Measurements from ENCODE around the gene UNC119B. TPM values are rescaled to one million over a fixed set of nuclear protein-coding genes. Genes with fewer than 3 reads are reported as not detected.

The UNC119B gene
- total RNA-seq, 1 donor from 2014 or later = 16.2 TPM

GRCh38 chr12:120700886-120701285, 9.4 kb upstream of the UNC119B start:
- no peaks in the 10 kb centered on the region for H3K27me3 Mint-ChIP-seq (ENCODE audit: unreplicated experiment)
- no peaks in the 10 kb centered on the region for H3K9me3 Mint-ChIP-seq (ENCODE audit: unreplicated experiment)
- H3K27ac Mint-ChIP-seq (ENCODE audit: unreplicated experiment) = no peak overlapping the region
- no peaks in the 10 kb centered on the region for H3K36me3 Mint-ChIP-seq (ENCODE audit: unreplicated experiment)
- TF ChIP-seq CTCF (IDR thresholded peaks at IDR 0.05; ENCODE audit: partially characterized antibody, unreplicated experiment) = no peak
- no peaks in the 10 kb centered on the region for H3K4me1 Mint-ChIP-seq (ENCODE audit: low read depth, unreplicated experiment)
- no peak overlapping the region for H3K4me3 Mint-ChIP-seq (ENCODE audit: unreplicated experiment)
- DNase-seq = no peak

- H3K36me3 Mint-ChIP-seq (ENCODE audit: unreplicated experiment) = no peaks in the 10 kb centered on the region
- no peaks in the 10 kb centered on the region for H3K27me3 Mint-ChIP-seq (ENCODE audit: unreplicated experiment)
- no peak overlapping the region for H3K4me3 Mint-ChIP-seq (ENCODE audit: unreplicated experiment)
- no peaks in the 10 kb centered on the region for H3K9me3 Mint-ChIP-seq (ENCODE audit: unreplicated experiment)
- TF ChIP-seq CTCF (IDR thresholded peaks at IDR 0.05; ENCODE audit: partially characterized antibody, unreplicated experiment) = no peak
- no peak overlapping the region for H3K27ac Mint-ChIP-seq (ENCODE audit: unreplicated experiment)
- no peak for DNase-seq
- H3K4me1 Mint-ChIP-seq (ENCODE audit: low read depth, unreplicated experiment) = no peaks in the 10 kb centered on the region
Measured at GRCh38 chr12:120702637-120703036, 7.6 kb upstream of the UNC119B start.

- TF ChIP-seq CTCF (IDR thresholded peaks at IDR 0.05; ENCODE audit: partially characterized antibody, unreplicated experiment) = no peak
- no peaks in the 10 kb centered on the region for H3K36me3 Mint-ChIP-seq (ENCODE audit: unreplicated experiment)
- no peak overlapping the region for H3K4me3 Mint-ChIP-seq (ENCODE audit: unreplicated experiment)
- H3K27ac Mint-ChIP-seq (ENCODE audit: unreplicated experiment) = no peak overlapping the region
- H3K4me1 Mint-ChIP-seq (ENCODE audit: low read depth, unreplicated experiment) = no peaks in the 10 kb centered on the region
- H3K9me3 Mint-ChIP-seq (ENCODE audit: unreplicated experiment) = no peaks in the 10 kb centered on the region
- H3K27me3 Mint-ChIP-seq (ENCODE audit: unreplicated experiment) = no peaks in the 10 kb centered on the region
- no peak for DNase-seq
Measured at GRCh38 chr12:120703311-120703942, 6.8 kb upstream of the UNC119B start.

- no peak overlapping the region for H3K27ac Mint-ChIP-seq (ENCODE audit: unreplicated experiment)
- H3K9me3 Mint-ChIP-seq (ENCODE audit: unreplicated experiment) = no peaks in the 10 kb centered on the region
- no peak for DNase-seq
- TF ChIP-seq CTCF (IDR thresholded peaks at IDR 0.05; ENCODE audit: partially characterized antibody, unreplicated experiment) = no peak
- H3K36me3 Mint-ChIP-seq (ENCODE audit: unreplicated experiment) = no peaks in the 10 kb centered on the region
- H3K4me1 Mint-ChIP-seq (ENCODE audit: low read depth, unreplicated experiment) = peaks cover 5% of the 10 kb centered on the region
- peaks cover 2% of the 10 kb centered on the region for H3K27me3 Mint-ChIP-seq (ENCODE audit: unreplicated experiment)
- no peak overlapping the region for H3K4me3 Mint-ChIP-seq (ENCODE audit: unreplicated experiment)
Measured at GRCh38 chr12:120705618-120706017, 4.6 kb upstream of the UNC119B start.

- TF ChIP-seq CTCF (IDR thresholded peaks at IDR 0.05; ENCODE audit: partially characterized antibody, unreplicated experiment) = no peak
- Mint-ChIP-seq H3K36me3 (ENCODE audit: unreplicated experiment) (no peaks in the 10 kb centered on the region), H3K27me3 (ENCODE audit: unreplicated experiment) (peaks cover 2% of the 10 kb centered on the region), H3K4me3 (ENCODE audit: unreplicated experiment) (no peak overlapping the region), H3K9me3 (ENCODE audit: unreplicated experiment) (no peaks in the 10 kb centered on the region), H3K4me1 (ENCODE audit: low read depth, unreplicated experiment) (peaks cover 5% of the 10 kb centered on the region), H3K27ac (ENCODE audit: unreplicated experiment) (no peak overlapping the region)
- no peak for DNase-seq
Measured at GRCh38 chr12:120706029-120706428, 4.2 kb upstream of the UNC119B start.
